ENCODE results near the gene ZNF286A. TPM values are rescaled to one million over a fixed set of nuclear protein-coding genes. Genes with fewer than 3 reads are reported as not detected.
"Not testable (repeated sequence)": the region's sequence is repeated elsewhere in the genome, so short reads cannot be mapped to it uniquely, and the experiment has no call there.

Gene ZNF286A
- total and polyA plus RNA-seq, 2 experiments from 2014 or later, result 16.1 to 35.0 TPM

DNA sequence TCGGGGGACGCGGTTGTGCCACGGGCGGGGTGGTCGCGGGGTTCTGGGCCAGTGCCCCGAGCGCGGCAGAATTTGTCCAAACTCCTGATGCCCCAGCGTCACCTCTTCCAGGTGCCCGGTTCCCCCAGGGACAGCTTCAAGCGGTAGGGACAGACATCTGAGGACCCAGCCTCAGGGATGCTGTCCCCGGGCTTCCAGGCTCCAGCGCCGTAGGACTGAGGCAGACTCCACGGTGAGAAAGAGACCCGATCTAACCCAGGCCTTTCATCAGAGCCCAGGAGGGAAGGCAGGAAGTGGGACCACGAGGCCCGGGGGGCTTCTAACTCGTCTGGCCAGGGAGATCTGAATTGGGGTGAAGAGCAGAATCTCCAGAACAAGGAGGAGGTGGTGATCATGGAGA, 385 bp downstream of the ZNF286A start:
- not testable (repeated sequence) for H3K4me1 ChIP-seq (ENCODE audit: insufficient read depth); DNase-seq (ENCODE audit: low spot score); H3K9me3 ChIP-seq (ENCODE audit: low read depth); H4K20me1 ChIP-seq (ENCODE audit: insufficient read depth, poor library complexity, severe bottlenecking); H3K9me2 ChIP-seq (replicated peaks; ENCODE audit: insufficient read depth); H3K79me2 ChIP-seq; H3K36me3 ChIP-seq (replicated peaks; ENCODE audit: insufficient read depth, low read depth); H3K27me3 ChIP-seq
- Histone ChIP-seq H2AFZ (peak overlapping the region; percentile 8), H3K4me3 (peak overlapping the region; percentile 24), H3K4me2 (peak overlapping the region; percentile 65), H3K27ac (peak overlapping the region; percentile 59)
- WGBS (ENCODE audit: low lambda C conversion rate, missing lambda C conversion rate), result 1% methylated on average over 12 of the region's 21 CpGs

DNA sequence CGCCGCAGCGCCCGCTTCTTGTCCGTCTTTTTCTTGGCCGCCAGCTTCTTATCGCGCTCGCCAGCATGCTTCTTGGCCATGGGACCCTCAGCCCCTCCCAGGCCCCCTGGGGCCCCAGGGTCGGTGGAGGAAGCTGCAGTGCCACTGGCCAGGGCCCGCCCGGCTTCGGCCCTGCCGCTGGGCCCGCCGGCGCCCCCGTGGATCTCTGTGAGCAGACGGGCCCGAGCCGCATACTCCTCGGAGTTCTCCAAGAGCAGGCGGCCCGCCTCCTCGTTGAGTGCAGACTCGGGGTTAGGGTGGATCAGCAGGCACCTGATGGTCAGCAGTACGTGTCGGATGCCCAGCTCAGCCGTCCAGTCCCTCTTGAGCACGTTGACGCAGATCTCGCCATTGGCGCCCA, 4.7 kb downstream of the ZNF286A start:
- H3K27ac ChIP-seq; DNase-seq (ENCODE audit: low spot score); H3K9me2 ChIP-seq (replicated peaks; ENCODE audit: insufficient read depth); H3K4me3 ChIP-seq; H3K27me3 ChIP-seq; H3K4me2 ChIP-seq; H3K79me2 ChIP-seq; H4K20me1 ChIP-seq (ENCODE audit: insufficient read depth, poor library complexity, severe bottlenecking); H2AFZ ChIP-seq; H3K4me1 ChIP-seq (ENCODE audit: insufficient read depth): not testable (repeated sequence)
- peaks cover 39% of the 10 kb centered on the region for H3K9me3 ChIP-seq (ENCODE audit: low read depth)
- 99% methylated on average over 25 of the region's 33 CpGs for WGBS (ENCODE audit: low lambda C conversion rate, missing lambda C conversion rate)
- peaks cover 22% of the 10 kb centered on the region for H3K36me3 ChIP-seq (replicated peaks; ENCODE audit: insufficient read depth, low read depth)

- not testable (repeated sequence) for H3K79me2 ChIP-seq
- WGBS (ENCODE audit: low lambda C conversion rate, missing lambda C conversion rate), result 100% methylated on average over 19 of the region's 32 CpGs
These were observed 5.3 kb downstream of the ZNF286A start for GRCh38 chr17:15704813-15705212.

DNA sequence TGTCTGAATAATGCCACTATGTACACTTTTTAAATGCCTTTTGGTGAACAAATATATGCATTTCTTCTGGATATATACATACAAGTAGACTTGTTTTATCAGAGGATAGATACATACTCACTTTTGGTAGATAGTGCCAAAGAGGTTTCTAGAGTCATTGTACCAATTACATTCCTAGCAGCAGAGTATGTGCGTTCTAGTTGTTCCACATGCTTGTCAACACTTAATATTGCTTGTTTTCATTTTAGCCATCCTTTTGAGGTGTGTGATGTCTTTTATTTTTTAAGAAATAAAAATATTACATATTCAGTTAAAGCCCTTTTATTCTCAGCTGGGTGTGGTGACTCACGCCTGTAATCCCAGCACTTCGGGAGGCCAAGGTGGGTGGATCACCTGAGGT, 9.3 kb downstream of the ZNF286A start:
- H3K4me3 ChIP-seq; H3K79me2 ChIP-seq; DNase-seq (ENCODE audit: low spot score); H3K9me2 ChIP-seq (replicated peaks; ENCODE audit: insufficient read depth); H3K27ac ChIP-seq; H4K20me1 ChIP-seq (ENCODE audit: insufficient read depth, poor library complexity, severe bottlenecking); H3K4me2 ChIP-seq; H3K27me3 ChIP-seq; H2AFZ ChIP-seq; H3K4me1 ChIP-seq (ENCODE audit: insufficient read depth): not testable (repeated sequence)
- peaks cover 58% of the 10 kb centered on the region for H3K9me3 ChIP-seq (ENCODE audit: low read depth)
- 99% methylated on average over 3 of the region's 3 CpGs for WGBS (ENCODE audit: low lambda C conversion rate, missing lambda C conversion rate)
- H3K36me3 ChIP-seq (replicated peaks; ENCODE audit: insufficient read depth, low read depth), result peaks cover 17% of the 10 kb centered on the region

More at GRCh38 chr17:15704813-15705212, 5.3 kb downstream of the ZNF286A start:
- not testable (repeated sequence) for H3K9me2 ChIP-seq (replicated peaks; ENCODE audit: insufficient read depth); DNase-seq (ENCODE audit: low spot score); H3K4me2 ChIP-seq; H3K4me1 ChIP-seq (ENCODE audit: insufficient read depth); H3K4me3 ChIP-seq; H3K27me3 ChIP-seq; H2AFZ ChIP-seq; H4K20me1 ChIP-seq (ENCODE audit: insufficient read depth, poor library complexity, severe bottlenecking); H3K27ac ChIP-seq
- Histone ChIP-seq H3K9me3 (ENCODE audit: low read depth) (peaks cover 39% of the 10 kb centered on the region), H3K36me3 (replicated peaks; ENCODE audit: insufficient read depth, low read depth) (peaks cover 22% of the 10 kb centered on the region)

DNA sequence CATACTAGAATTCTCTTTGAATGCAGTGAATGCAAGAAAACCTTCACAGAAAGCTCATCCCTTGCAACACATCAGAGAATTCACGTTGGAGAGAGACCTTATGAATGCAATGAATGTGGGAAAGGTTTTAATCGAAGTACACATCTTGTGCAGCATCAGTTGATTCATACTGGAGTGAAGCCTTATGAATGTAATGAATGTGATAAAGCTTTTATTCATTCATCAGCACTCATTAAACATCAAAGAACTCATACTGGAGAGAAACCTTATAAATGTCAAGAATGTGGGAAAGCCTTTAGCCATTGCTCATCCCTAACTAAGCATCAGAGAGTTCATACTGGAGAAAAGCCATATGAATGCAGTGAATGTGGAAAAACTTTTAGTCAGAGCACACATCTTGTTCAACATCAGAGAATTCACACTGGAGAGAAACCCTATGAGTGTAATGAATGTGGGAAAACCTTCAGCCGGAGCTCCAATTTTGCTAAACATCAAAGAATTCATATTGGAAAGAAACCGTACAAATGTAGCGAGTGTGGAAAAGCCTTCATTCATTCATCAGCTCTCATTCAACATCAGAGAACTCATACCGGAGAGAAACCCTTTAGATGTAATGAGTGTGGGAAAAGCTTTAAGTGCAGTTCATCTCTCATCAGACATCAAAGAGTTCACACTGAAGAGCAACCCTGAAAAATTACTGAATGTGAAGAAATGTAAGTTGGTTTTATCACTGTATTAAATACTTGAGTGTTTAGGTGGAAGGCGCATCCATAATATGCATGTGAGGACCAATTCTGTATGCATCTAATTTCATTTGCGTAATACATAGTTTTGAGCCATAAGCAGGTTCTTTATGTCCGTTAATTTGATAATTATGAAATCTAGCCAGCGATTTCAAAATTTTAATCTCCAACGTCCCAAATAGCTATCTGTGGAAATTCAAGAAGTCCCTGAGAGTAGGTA, 17.3 kb downstream of the ZNF286A start:
- H3K36me3 ChIP-seq (replicated peaks; ENCODE audit: insufficient read depth, low read depth); H2AFZ ChIP-seq; H3K4me2 ChIP-seq; DNase-seq (ENCODE audit: low spot score); H3K4me3 ChIP-seq; H3K4me1 ChIP-seq (ENCODE audit: insufficient read depth); H3K79me2 ChIP-seq; H4K20me1 ChIP-seq (ENCODE audit: insufficient read depth, poor library complexity, severe bottlenecking); H3K27ac ChIP-seq; H3K27me3 ChIP-seq; H3K9me2 ChIP-seq (replicated peaks; ENCODE audit: insufficient read depth): not testable (repeated sequence)
- WGBS (ENCODE audit: low lambda C conversion rate, missing lambda C conversion rate), result 96% methylated on average over 11 of the region's 11 CpGs
- H3K9me3 ChIP-seq (ENCODE audit: low read depth), result peaks cover 31% of the 10 kb centered on the region

GRCh38 chr17:15730535-15730934, 31.0 kb downstream of the ZNF286A start:
- 95% methylated on average over 10 of the region's 14 CpGs for WGBS (ENCODE audit: low lambda C conversion rate, missing lambda C conversion rate)
- not testable (repeated sequence) for H3K4me1 ChIP-seq (ENCODE audit: insufficient read depth); H3K27me3 ChIP-seq; H3K27ac ChIP-seq; DNase-seq (ENCODE audit: low spot score); H3K4me3 ChIP-seq; H3K9me3 ChIP-seq (ENCODE audit: low read depth); H3K4me2 ChIP-seq; H3K9me2 ChIP-seq (replicated peaks; ENCODE audit: insufficient read depth); H2AFZ ChIP-seq; H3K36me3 ChIP-seq (replicated peaks; ENCODE audit: insufficient read depth, low read depth); H4K20me1 ChIP-seq (ENCODE audit: insufficient read depth, poor library complexity, severe bottlenecking); H3K79me2 ChIP-seq

DNA sequence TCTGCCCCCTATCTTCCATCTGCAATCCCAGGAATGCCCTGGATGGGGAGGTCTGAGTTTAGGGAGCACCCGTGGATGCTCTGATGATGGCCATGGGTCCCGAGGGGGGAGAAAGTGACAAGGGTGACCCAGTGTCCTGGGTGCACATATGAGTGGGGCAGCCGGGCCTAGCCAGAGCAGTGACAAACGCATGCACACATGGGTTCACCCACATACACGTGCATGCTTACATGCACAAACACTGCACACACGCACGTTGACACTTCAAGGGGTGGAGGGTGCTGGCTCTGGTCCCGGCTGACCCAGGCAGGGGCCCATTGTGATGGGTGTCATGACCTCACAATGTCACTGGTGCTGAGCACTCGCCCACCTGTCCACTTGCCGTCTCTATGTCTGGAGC, 32.3 kb downstream of the ZNF286A start, which contains the start of gene TBC1D26:
Gene TBC1D26, plus strand, starts transcription at position 384 of the 400 bp plus-strand sequence. CDS start 3,066 bp downstream, outside the sequence.
- not testable (repeated sequence) for H3K27ac ChIP-seq; H3K4me3 ChIP-seq; DNase-seq (ENCODE audit: low spot score); H3K4me2 ChIP-seq; H3K9me2 ChIP-seq (replicated peaks; ENCODE audit: insufficient read depth); H2AFZ ChIP-seq; H3K79me2 ChIP-seq; H4K20me1 ChIP-seq (ENCODE audit: insufficient read depth, poor library complexity, severe bottlenecking); H3K27me3 ChIP-seq; H3K9me3 ChIP-seq (ENCODE audit: low read depth); H3K36me3 ChIP-seq (replicated peaks; ENCODE audit: insufficient read depth, low read depth); H3K4me1 ChIP-seq (ENCODE audit: insufficient read depth)
- 86% methylated on average over 9 of the region's 10 CpGs for WGBS (ENCODE audit: low lambda C conversion rate, missing lambda C conversion rate)

- H3K79me2 ChIP-seq; H3K27me3 ChIP-seq; DNase-seq (ENCODE audit: low spot score); H3K9me3 ChIP-seq (ENCODE audit: low read depth); H3K4me3 ChIP-seq; H2AFZ ChIP-seq; H3K4me1 ChIP-seq (ENCODE audit: insufficient read depth); H3K4me2 ChIP-seq; H3K9me2 ChIP-seq (replicated peaks; ENCODE audit: insufficient read depth); H4K20me1 ChIP-seq (ENCODE audit: insufficient read depth, poor library complexity, severe bottlenecking); H3K36me3 ChIP-seq (replicated peaks; ENCODE audit: insufficient read depth, low read depth); H3K27ac ChIP-seq: not testable (repeated sequence)
- 88% methylated on average over 8 of the region's 10 CpGs for WGBS (ENCODE audit: low lambda C conversion rate, missing lambda C conversion rate)
These were observed 33.7 kb downstream of the ZNF286A start for GRCh38 chr17:15733174-15733789.

Measured in hepatocyte (in vitro differentiated cells).